Uterus (tissue), 2 donors: ENCODE measurements around the gene LRRC49.

Experiments
- CTCF ChIP-seq, 4 experiments: fragments of 200-600 bp in 2 of 4; fragments of 450-650 bp in 2 of 4; sonication (generic) in 2 of 4; IDR thresholded peaks; one replicate each; pipeline ENCODE4 v1.5.1; 2016 to 2019; ENCODE audit warnings: antibody characterized with exemption in 4 of 4, mild to moderate bottlenecking in 2 of 4, moderate library complexity in 1 of 4
- POLR2A ChIP-seq, 2 donors: fragments of 450-650 bp; IDR thresholded peaks; one replicate each; pipeline ENCODE4 v1.6.1; 2016; ENCODE audit warnings: antibody characterized with exemption in 2 of 2, mild to moderate bottlenecking in 1 of 2, moderate library complexity in 1 of 2

GRCh38 chr15:70995383-70995970 is 102.9 kb downstream of the LRRC49 start:
- TF ChIP-seq POLR2A (IDR thresholded peaks at IDR 0.05) (no peak), CTCF (IDR thresholded peaks at IDR 0.05) (no peak)
